Measurements from ENCODE around the gene MAPRE2. TPM values are rescaled to one million over a fixed set of nuclear protein-coding genes. Genes with fewer than 3 reads are reported as not detected.

MAPRE2 gene
- total and polyA plus RNA-seq, 9 donors: 16.2 to 59.9 (median 27.8) TPM

- H3K4me3 ChIP-seq: no peak overlapping the region
- no peaks in the 10 kb centered on the region for H3K4me1 ChIP-seq (ENCODE audit: insufficient read depth)
- DNase-seq: no peak
- no peaks in the 10 kb centered on the region for H3K9me3 ChIP-seq
- H3K27me3 ChIP-seq: no peaks in the 10 kb centered on the region
- TF ChIP-seq CTCF (IDR thresholded peaks at IDR 0.05) (no peak), EP300 (IDR thresholded peaks at IDR 0.05) (no peak), POLR2A (IDR thresholded peaks at IDR 0.05) (no peak)
- H3K27ac ChIP-seq: no peak overlapping the region
- H3K36me3 ChIP-seq: no peaks in the 10 kb centered on the region
- intact Hi-C loops (cut with DNase I): loop anchor here in 1 of 4 donors (10.0 kb wide), 1 partner anchor 105 kb away; no protein-coding TSS in a partner anchor
Measured at GRCh38 chr18:35130236-35130635, 89.0 kb downstream of the MAPRE2 start.

GRCh38 chr18:35131387-35132020, 90.3 kb downstream of the MAPRE2 start:
- no peak overlapping the region for H3K4me3 ChIP-seq
- no peak for TF ChIP-seq EP300 (IDR thresholded peaks at IDR 0.05)
- no peak for TF ChIP-seq POLR2A (IDR thresholded peaks at IDR 0.05)
- TF ChIP-seq CTCF (IDR thresholded peaks at IDR 0.05): no peak
- no peaks in the 10 kb centered on the region for H3K27me3 ChIP-seq
- DNase-seq: no peak
- 87 to 90% (median 89%) methylated on average over 8 of the region's 8 CpGs for WGBS, 3 donors
- H3K9me3 ChIP-seq: no peaks in the 10 kb centered on the region
- no peaks in the 10 kb centered on the region for H3K4me1 ChIP-seq (ENCODE audit: insufficient read depth)
- intact Hi-C loops (cut with DNase I): loop anchor here in 1 of 4 donors (10.0 kb wide), 1 partner anchor 107 kb away; no protein-coding TSS in a partner anchor
- no peak overlapping the region for H3K27ac ChIP-seq
- no peaks in the 10 kb centered on the region for H3K36me3 ChIP-seq

- WGBS, 3 donors: 71 to 73% (median 73%) methylated on average over 10 of the region's 10 CpGs
- no peaks in the 10 kb centered on the region for H3K4me1 ChIP-seq (ENCODE audit: insufficient read depth)
- DNase-seq: no peak
- H3K27ac ChIP-seq: no peak overlapping the region
- H3K36me3 ChIP-seq: no peaks in the 10 kb centered on the region
- no peaks in the 10 kb centered on the region for H3K27me3 ChIP-seq
- H3K9me3 ChIP-seq: no peaks in the 10 kb centered on the region
- TF ChIP-seq CTCF (IDR thresholded peaks at IDR 0.05) (no peak), EP300 (IDR thresholded peaks at IDR 0.05) (no peak), POLR2A (IDR thresholded peaks at IDR 0.05) (no peak)
- no peak overlapping the region for H3K4me3 ChIP-seq
- intact Hi-C loops (cut with DNase I): loop anchor here in 1 of 4 donors (10.0 kb wide), 1 partner anchor 107 kb away; no protein-coding TSS in a partner anchor
Measured at GRCh38 chr18:35132021-35132902, 91.0 kb downstream of the MAPRE2 start.

GRCh38 chr18:35134190-35134730, 93.0 kb downstream of the MAPRE2 start:
- H3K4me3 ChIP-seq: no peak overlapping the region
- H3K27me3 ChIP-seq: no peaks in the 10 kb centered on the region
- intact Hi-C loops (cut with DNase I): loop anchor here in 1 of 4 donors (10.0 kb wide), 1 partner anchor 109 kb away; no protein-coding TSS in a partner anchor
- H3K36me3 ChIP-seq: no peaks in the 10 kb centered on the region
- DNase-seq: no peak
- WGBS, 3 donors: 91 to 92% (median 91%) methylated on average over 6 of the region's 6 CpGs
- no peaks in the 10 kb centered on the region for H3K4me1 ChIP-seq (ENCODE audit: insufficient read depth)
- no peaks in the 10 kb centered on the region for H3K9me3 ChIP-seq
- no peak for TF ChIP-seq EP300 (IDR thresholded peaks at IDR 0.05)
- H3K27ac ChIP-seq: no peak overlapping the region
